Fibroblast of the aortic adventitia (primary cell): ENCODE results near the gene GALNT13. TPM values are rescaled to one million over a fixed set of nuclear protein-coding genes. Genes with fewer than 3 reads are reported as not detected.

Experiments used
- DNase-seq: peaks from one replicate; pipeline ENCODE4 v3.0.0-alpha.2; 2010; ENCODE audit warnings: low read depth
- H3K4me3 ChIP-seq: 2 replicates; pipeline ENCODE4 v1.5.1; 2011; ENCODE audit warnings: low read depth, mild to moderate bottlenecking, control low read depth, low read length, moderate library complexity
- total RNA-seq: library from RNA; depleted of rRNA; stranded (reverse); fragments of >200 nt; gene quantifications from 2 replicates; pipeline ENCODE4 v1.2.3, GENCODE V29; 2012; ENCODE audit warnings: low replicate concordance
- TF ChIP-seq, protein P1 (sequence below): IDR thresholded peaks from 2 replicates; pipeline ENCODE4 v1.5.1; 2011; ENCODE audit warnings: mild to moderate bottlenecking, low read length, control low read depth, inconsistent platforms; ENCODE audit not compliant: insufficient read depth

Gene GALNT13
- total RNA-seq, 1 donor = 0.45 TPM

DNA sequence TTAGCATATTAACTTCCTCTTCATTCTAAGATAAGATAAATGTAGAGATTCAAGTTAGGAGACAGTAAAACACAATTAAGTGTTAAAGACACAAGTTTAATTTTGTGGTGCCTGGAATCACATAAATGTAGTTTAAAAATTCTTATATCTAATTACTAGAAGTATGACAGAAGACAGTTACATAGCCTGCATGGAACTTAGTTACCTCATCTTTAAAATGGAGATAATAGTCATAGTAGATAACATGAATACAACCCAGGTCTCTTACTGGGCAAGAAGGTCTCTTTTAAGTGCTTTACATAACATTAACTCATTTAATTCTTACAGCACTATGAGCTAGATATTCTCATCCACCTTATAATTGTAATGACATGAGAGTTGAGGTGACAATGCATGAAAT, 15.1 kb downstream of the GALNT13 start:
- no peak for DNase-seq
- no peak overlapping the region for H3K4me3 ChIP-seq
- TF ChIP-seq, protein P1, sequence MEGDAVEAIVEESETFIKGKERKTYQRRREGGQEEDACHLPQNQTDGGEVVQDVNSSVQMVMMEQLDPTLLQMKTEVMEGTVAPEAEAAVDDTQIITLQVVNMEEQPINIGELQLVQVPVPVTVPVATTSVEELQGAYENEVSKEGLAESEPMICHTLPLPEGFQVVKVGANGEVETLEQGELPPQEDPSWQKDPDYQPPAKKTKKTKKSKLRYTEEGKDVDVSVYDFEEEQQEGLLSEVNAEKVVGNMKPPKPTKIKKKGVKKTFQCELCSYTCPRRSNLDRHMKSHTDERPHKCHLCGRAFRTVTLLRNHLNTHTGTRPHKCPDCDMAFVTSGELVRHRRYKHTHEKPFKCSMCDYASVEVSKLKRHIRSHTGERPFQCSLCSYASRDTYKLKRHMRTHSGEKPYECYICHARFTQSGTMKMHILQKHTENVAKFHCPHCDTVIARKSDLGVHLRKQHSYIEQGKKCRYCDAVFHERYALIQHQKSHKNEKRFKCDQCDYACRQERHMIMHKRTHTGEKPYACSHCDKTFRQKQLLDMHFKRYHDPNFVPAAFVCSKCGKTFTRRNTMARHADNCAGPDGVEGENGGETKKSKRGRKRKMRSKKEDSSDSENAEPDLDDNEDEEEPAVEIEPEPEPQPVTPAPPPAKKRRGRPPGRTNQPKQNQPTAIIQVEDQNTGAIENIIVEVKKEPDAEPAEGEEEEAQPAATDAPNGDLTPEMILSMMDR = no peak

DNA sequence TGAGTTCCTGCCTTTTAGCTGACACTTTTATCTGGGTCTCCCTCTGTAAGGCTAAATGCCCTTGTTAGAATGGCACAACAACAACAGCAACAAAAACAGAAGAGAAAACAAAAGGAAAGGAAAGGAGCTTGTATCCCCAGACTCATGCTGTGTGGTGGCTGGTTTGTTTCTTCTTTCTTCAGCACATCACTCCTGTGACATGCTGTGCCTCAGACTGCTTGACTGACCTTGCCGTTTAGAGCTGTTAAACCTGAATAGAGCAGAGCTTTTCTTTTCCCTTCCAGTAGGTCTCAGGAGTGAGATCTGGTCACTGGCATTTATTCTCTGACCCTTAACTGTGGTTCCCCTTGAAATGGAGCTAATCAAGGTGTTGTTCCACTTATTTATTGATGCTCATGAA, 18.9 kb downstream of the GALNT13 start:
- TF ChIP-seq, protein P1 = no peak
- DNase-seq = no peak
- no peak overlapping the region for H3K4me3 ChIP-seq

- DNase-seq = no peak
- TF ChIP-seq, protein P1 = no peak
- no peak overlapping the region for H3K4me3 ChIP-seq
Observed at GRCh38 chr2:153891051-153891450, 19.3 kb downstream of the GALNT13 start.

DNA sequence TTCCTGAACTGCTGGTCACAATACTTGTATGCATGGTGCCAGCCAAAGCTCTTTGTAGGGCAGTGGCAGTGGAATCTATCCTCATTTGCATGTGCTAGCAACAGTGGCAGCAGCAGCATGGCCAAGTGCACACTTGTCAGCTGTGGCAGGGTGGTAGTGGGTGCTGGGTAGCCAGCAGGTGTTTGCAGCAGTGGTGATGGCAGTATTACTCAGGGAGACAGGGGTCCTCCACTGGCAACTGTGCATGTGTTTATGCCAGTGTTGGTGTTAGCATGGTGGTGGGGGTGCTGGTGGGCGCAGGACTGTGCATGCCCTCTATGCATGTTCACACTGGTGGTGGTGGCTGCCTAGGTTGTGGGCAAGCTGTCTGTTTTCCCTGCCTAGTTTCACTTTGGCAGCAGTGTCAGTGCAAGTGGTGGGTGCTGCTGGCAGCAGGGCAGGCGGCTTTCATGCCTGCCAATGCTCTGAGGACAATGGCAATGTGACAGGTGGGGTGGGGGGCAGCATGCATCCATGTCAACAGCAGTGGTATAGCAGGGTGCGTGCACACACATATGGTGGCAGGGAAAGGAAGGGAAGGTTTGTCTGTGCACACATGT, 41.2 kb downstream of the GALNT13 start:
- TF ChIP-seq, protein P1 = no peak
- no peak overlapping the region for H3K4me3 ChIP-seq
- no peak for DNase-seq

DNA sequence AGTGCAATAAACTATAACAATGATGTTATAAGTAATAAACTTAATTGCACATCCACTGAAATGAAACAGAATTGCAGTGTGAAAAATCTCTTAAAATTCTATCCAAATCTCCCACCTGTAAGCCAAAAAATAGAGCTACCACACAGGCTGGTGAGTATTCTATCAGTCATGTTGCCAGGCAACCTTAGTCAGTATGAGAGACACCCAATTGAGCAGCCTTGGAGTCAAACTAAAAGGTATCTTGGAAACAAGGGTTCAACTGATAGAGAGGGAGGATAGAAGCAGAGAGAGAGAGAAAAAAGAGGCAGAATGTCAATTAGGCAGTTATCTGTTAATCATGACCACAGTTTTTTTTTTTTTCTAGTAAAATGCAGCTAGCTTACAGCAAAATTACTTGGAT, 45.8 kb downstream of the GALNT13 start:
- DNase-seq = no peak
- no peak overlapping the region for H3K4me3 ChIP-seq
- TF ChIP-seq, protein P1 = no peak

- DNase-seq = no peak
- no peak overlapping the region for H3K4me3 ChIP-seq
- TF ChIP-seq, protein P1 = no peak
Observed at GRCh38 chr2:153935511-153935910, 63.8 kb downstream of the GALNT13 start.

GRCh38 chr2:153939124-153939796, 67.5 kb downstream of the GALNT13 start:
- no peak for DNase-seq
- H3K4me3 ChIP-seq = no peak overlapping the region
- TF ChIP-seq, protein P1 = no peak
